Breast epithelium (tissue), 4 donors: ENCODE measurements around the gene PIH1D1. TPM values are rescaled to one million over a fixed set of nuclear protein-coding genes. Genes with fewer than 3 reads are reported as not detected.
"Not testable (repeated sequence)": the region's sequence is repeated elsewhere in the genome, so short reads cannot be mapped to it uniquely, and the experiment has no call there.

Experiments
- DNase-seq, 2 donors: peaks; one replicate each; pipeline ENCODE4 v3.0.0-alpha.2; 2019; ENCODE audit warnings: low spot score in 2 of 2
- H3K27ac ChIP-seq, 2 donors: fragments of 200-600 bp; sonication (generic) in 1 of 2; one replicate each; pipeline ENCODE4 v1.5.1; 2016 to 2019; ENCODE audit warnings: mild to moderate bottlenecking in 1 of 2
- H3K27me3 ChIP-seq, 2 donors: fragments of 200-600 bp; sonication (generic) in 1 of 2; one replicate each; pipeline versions ENCODE4 v1.5.1 to v1.6.0; 2017 to 2019; ENCODE audit warnings: control low read depth in 1 of 2, mild to moderate bottlenecking in 1 of 2
- H3K36me3 ChIP-seq: fragments of 200-600 bp; one replicate; pipeline ENCODE4 v1.5.1; 2019
- H3K4me1 ChIP-seq, 2 donors: fragments of 200-600 bp; sonication (generic); one replicate each; pipeline ENCODE4 v1.5.1; 2016 to 2019; ENCODE audit warnings: control low read depth in 1 of 2
- H3K4me3 ChIP-seq, 3 donors: fragments of 200-600 bp; sonication (generic); 1 replicate in 2 of 3; 2 replicates in 1 of 3; pipeline ENCODE4 v1.5.1; 2016 to 2019; ENCODE audit warnings: mild to moderate bottlenecking in 3 of 3, moderate library complexity in 2 of 3
- H3K9me3 ChIP-seq, 2 donors: fragments of 200-600 bp; sonication (generic) in 1 of 2; one replicate each; pipeline ENCODE4 v1.5.1; 2016 to 2019; ENCODE audit warnings: control low read depth in 1 of 2
- POLR2A ChIP-seq: fragments of 450-650 bp; IDR thresholded peaks from one replicate; pipeline ENCODE4 v1.6.1; 2016; ENCODE audit warnings: antibody characterized with exemption, mild to moderate bottlenecking, moderate library complexity
- POLR2AphosphoS5 ChIP-seq, 3 donors: sonication (generic); formaldehyde crosslinking; IDR thresholded peaks; one replicate each; pipeline ENCODE4 v1.6.1; 2017; ENCODE audit warnings: antibody characterized with exemption in 3 of 3
- intact Hi-C: fragments of 100-400 bp; cut with DNase I; formaldehyde crosslinking; loops from one replicate; pipeline ENCODE4 v1.15.1; 2023; ENCODE audit warnings: low total_unique reads
- total RNA-seq, 3 donors: library from RNA; depleted of rRNA; stranded (reverse); fragments of >200 nt; gene quantifications; one replicate each; pipeline ENCODE4 v1.1.0, GENCODE V29; 2016
- TF ChIP-seq, protein P1 (sequence below), 3 donors: fragments of 450-650 bp; IDR thresholded peaks; one replicate each; pipeline ENCODE4 v1.5.1; 2016 to 2017; ENCODE audit warnings: antibody characterized with exemption in 3 of 3, mild to moderate bottlenecking in 3 of 3, moderate library complexity in 3 of 3

PIH1D1 gene
- total RNA-seq, 3 donors from 2014 or later = 94.4 to 121 (median 106) TPM

DNA sequence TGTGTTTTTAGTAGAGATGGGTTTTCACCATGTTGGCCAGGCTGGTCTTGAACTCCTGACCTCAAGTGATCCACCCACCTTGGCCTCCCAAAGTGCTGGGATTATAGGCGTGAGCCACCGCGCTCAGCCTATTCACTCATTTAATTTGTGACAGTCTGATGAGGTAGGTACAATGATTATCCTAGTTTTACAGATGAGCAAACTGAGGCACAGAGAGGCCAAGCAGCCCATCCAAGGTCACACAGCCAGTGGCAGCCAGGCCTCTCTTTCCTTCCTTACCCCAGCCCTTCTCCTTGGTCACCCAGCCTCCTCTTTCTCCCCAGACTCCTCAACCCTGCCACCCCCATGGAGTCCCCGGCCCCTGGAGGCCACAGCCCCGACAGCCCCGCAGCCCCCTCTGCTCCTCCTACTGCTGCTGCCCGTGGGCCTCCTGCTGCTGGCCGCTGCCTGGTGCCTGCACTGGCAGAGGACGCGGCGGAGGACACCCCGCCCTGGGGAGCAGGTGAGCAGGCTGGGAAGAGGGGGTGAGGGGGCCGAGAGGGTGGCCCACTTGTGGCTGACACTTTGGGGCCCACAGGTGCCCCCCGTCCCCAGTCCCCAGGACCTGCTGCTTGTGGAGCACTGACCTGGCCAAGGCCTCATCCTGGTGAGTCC lies 28.5 kb upstream of the PIH1D1 start:
- no peak overlapping the region for H3K27ac ChIP-seq
- intact Hi-C loops = no loop called here
- no peaks in the 10 kb centered on the region for H3K9me3 ChIP-seq
- H3K4me3 ChIP-seq = no peak overlapping the region
- no peaks in the 10 kb centered on the region for H3K27me3 ChIP-seq
- TF ChIP-seq POLR2AphosphoS5 (IDR thresholded peaks at IDR 0.05) (no peak), POLR2A (no peak)
- no peaks in the 10 kb centered on the region for H3K4me1 ChIP-seq
- DNase-seq = no peak
- H3K36me3 ChIP-seq = no peaks in the 10 kb centered on the region

DNA sequence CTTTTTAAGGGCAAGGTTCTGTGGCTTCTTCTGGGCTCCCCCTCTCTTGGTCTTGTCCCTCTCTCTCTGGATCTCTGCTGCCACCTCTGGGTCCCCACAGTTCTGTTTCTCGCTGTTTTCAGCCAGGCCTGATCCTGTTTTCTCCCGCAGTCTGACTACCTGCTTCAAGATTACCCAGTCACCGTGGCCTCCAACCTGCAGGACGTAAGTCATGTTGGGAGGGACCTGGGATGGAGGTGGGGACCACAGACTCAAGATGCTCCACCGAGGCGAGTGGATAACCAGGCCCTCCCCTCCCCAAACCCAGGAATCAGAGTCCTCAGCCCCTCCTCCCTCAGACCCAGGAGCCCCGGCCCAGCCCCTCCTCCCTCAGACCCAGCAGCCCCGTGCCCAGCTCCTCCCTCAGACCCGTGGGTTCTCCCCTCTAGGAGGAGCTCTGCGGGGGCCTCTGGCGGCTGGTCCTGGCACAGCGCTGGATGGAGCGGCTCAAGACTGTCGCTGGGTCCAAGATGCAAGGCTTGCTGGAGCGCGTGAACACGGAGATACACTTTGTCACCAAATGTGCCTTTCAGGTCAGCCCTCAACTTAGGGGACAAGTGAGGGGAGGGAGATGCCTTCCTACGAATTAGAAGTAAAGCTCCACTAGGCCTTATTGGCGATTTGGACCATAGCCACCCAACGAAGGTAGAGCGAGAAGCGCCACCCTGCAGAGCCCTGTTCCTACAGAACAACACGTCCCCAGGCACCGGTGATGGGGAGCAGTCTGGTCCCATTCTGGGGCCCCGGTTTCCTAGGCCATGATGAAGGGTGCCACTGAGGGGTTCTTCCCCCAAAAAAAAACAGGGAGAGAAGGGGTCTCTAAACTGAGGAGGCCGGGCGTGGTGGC lies 24.6 kb upstream of the PIH1D1 start:
- intact Hi-C loops = no loop called here
- H3K36me3 ChIP-seq = no peaks in the 10 kb centered on the region
- no peaks in the 10 kb centered on the region for H3K9me3 ChIP-seq
- H3K27me3 ChIP-seq = no peaks in the 10 kb centered on the region
- H3K27ac ChIP-seq = peak overlapping the region; percentile 79 to 83
- no peak overlapping the region for H3K4me3 ChIP-seq
- DNase-seq = no peak
- no peak for TF ChIP-seq POLR2AphosphoS5 (IDR thresholded peaks at IDR 0.05)
- TF ChIP-seq POLR2A = no peak
- no peaks in the 10 kb centered on the region for H3K4me1 ChIP-seq

DNA sequence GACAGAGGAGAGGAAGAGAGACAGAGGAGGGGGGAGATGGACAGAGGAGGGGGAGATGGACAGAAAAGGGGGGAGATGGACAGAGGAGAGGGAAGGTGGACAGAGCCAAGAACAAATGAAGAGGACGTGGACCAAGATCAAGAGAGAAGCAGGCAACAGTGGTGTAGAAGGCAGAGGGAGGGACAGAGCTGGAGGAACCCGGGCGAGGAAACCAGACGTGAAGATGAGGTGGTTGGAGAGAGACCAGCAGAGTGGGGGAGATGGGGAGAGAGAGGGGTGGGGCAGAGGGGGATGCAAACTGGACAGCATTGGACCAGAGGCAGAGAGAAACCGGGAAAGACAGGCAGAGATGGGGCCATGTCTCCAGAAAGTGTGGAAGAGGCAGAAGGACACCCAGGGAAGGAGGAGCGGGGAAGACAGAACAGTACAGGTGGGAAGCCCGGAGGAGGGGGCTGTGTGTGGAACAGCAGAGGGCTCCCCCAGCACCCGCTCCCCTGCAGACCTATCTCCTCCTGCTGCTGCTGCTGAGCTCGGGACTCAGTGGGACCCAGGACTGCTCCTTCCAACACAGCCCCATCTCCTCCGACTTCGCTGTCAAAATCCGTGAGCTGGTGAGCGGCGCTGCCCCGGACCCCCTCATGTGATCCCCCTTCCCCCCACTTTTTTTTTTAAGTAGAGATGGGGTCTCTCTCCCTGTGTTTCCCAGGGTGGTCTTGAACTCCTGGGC lies 23.7 kb upstream of the PIH1D1 start:
- intact Hi-C loops = no loop called here

DNA sequence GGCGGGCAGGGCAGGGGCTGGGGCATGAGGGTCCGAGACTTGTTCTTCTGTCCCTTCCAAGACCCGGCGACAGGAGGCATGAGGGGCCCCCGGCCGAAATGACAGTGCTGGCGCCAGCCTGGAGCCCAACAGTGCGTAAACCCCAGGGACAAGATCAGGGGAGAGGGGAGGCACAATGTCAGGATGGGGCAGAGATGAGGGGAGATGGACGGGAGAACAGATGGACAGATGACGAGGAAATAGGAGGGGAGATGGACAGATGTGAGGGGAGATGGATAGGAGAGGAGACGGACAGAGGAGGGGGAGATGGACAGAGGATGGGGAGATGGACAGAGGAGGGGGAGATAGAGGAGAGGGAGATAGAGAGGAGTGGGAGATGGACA lies 22.9 kb upstream of the PIH1D1 start:
- Histone ChIP-seq H3K4me1 (no peaks in the 10 kb centered on the region), H3K4me3 (peak overlapping the region; percentile 77 to 84 (median 82)), H3K9me3 (no peaks in the 10 kb centered on the region), H3K36me3 (no peaks in the 10 kb centered on the region), H3K27me3 (no peaks in the 10 kb centered on the region), H3K27ac (peak overlapping the region; percentile 79 to 83)
- no peak for DNase-seq
- intact Hi-C loops = no loop called here
- TF ChIP-seq, protein P1, sequence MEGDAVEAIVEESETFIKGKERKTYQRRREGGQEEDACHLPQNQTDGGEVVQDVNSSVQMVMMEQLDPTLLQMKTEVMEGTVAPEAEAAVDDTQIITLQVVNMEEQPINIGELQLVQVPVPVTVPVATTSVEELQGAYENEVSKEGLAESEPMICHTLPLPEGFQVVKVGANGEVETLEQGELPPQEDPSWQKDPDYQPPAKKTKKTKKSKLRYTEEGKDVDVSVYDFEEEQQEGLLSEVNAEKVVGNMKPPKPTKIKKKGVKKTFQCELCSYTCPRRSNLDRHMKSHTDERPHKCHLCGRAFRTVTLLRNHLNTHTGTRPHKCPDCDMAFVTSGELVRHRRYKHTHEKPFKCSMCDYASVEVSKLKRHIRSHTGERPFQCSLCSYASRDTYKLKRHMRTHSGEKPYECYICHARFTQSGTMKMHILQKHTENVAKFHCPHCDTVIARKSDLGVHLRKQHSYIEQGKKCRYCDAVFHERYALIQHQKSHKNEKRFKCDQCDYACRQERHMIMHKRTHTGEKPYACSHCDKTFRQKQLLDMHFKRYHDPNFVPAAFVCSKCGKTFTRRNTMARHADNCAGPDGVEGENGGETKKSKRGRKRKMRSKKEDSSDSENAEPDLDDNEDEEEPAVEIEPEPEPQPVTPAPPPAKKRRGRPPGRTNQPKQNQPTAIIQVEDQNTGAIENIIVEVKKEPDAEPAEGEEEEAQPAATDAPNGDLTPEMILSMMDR (IDR thresholded peaks at IDR 0.05) = no peak
- TF ChIP-seq POLR2A (no peak), POLR2AphosphoS5 (IDR thresholded peaks at IDR 0.05) (no peak)

More for the DNA sequence above, 23.7 kb upstream of the PIH1D1 start:
- Histone ChIP-seq H3K36me3 (no peaks in the 10 kb centered on the region), H3K27ac (peak overlapping the region; percentile 79 to 83), H3K4me3 (peak overlapping the region in 2 of 3 donors; percentile 82 to 84), H3K27me3 (no peaks in the 10 kb centered on the region), H3K4me1 (no peaks in the 10 kb centered on the region), H3K9me3 (no peaks in the 10 kb centered on the region)
- DNase-seq = no peak
- TF ChIP-seq POLR2A = no peak
- TF ChIP-seq POLR2AphosphoS5 (IDR thresholded peaks at IDR 0.05) = no peak
- TF ChIP-seq, protein P1 (IDR thresholded peaks at IDR 0.05) = no peak

DNA sequence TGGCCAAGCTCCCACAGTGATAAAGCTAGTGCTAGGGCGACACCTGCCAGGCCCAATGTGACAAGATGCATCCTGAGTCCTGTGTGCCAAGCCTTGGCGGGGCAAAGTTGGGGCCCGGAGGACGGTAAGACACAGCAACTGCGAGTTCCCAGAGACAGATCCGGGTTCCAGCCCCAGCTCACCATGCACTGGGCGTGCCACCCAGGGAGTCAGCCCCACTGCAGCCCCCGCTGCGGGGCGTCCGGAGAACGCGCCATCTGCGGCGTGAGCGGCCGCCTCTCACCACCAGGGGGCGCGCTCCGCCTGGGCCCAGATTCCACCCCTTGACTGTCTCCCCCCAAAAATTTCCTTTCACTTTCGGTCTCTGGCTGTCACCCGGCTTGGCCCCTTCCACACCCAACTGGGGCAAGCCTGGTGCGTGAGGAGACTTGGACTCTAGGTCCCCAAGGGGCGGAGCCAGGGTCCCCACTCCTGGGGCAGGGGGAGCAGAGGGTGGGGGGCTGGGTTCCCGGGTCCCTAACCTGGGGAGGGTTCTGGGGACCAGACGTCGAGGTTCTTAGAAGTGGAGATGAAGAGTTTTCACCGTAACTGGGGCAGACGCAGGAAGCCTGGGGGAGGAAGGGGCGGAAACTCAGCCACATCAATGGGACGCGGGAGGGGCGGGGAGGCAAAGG lies 22.4 kb upstream of the PIH1D1 start, which contains the start of gene FLT3LG:
Gene FLT3LG, plus strand, starts transcription at position 348 of the 674 bp plus-strand sequence. CDS start 425 bp downstream, outside the sequence.
- no peaks in the 10 kb centered on the region for H3K36me3 ChIP-seq
- H3K27ac ChIP-seq = peak within 1 kb of the TSS; percentile 79 to 83
- H3K4me3 ChIP-seq = peak within 1 kb of the TSS; percentile 77 to 84 (median 82)
- no peaks in the 10 kb centered on the region for H3K4me1 ChIP-seq
- peak; percentile 74 to 79 for DNase-seq
- no peaks in the 10 kb centered on the region for H3K27me3 ChIP-seq
- TF ChIP-seq, protein P1 (IDR thresholded peaks at IDR 0.05) = peak; percentile 97 to 99 (median 98)
- peak; percentile 62 to 76 (median 70) for TF ChIP-seq POLR2AphosphoS5 (IDR thresholded peaks at IDR 0.05)
- TF ChIP-seq POLR2A = no peak
- intact Hi-C loops = no loop called here
- H3K9me3 ChIP-seq = no peaks in the 10 kb centered on the region

DNA sequence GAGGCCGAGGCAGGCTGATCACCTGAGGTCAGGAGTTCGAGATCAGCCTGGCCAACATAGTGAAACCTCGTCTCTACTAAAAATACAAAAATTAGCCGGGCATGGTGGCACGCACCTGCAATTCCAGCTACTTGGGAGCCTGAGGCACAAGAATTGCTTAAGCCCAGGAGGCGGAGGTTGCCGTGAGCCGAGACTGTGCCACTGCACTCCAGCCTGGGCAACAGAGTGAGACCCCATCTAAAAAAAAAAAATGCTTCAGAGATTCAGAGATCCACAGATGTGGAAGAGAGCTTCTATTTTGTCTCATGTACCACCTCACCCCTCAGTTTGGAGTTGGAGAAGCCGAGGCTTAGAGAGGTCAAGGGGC lies 21.9 kb upstream of the PIH1D1 start:
- H3K36me3 ChIP-seq, H3K27me3 ChIP-seq, DNase-seq, intact Hi-C loops, H3K9me3 ChIP-seq, H3K4me1 ChIP-seq: not testable (repeated sequence)
- peak overlapping the region; percentile 77 to 84 (median 82) for H3K4me3 ChIP-seq
- peak overlapping the region; percentile 79 to 83 for H3K27ac ChIP-seq
